T-helper 1 cell treated with Interleukin-12 subunit alpha and Interleukin-12 subunit beta and Interleukin-4 antibody, amounts not matched to agents 30 ng/mL and 1 ng/mL, for 36 hours (primary cell): ENCODE measurements around the gene EFNA4. TPM values are rescaled to one million over a fixed set of nuclear protein-coding genes. Genes with fewer than 3 reads are reported as not detected.

Source experiments
- intact Hi-C: fragments of 100-400 bp; cut with micrococcal nuclease; formaldehyde crosslinking; loops from one replicate; pipeline ENCODE4 v1.15.1; 2024
- total RNA-seq: library from RNA; stranded (reverse); gene quantifications from 2 replicates; pipeline ENCODE4 v1.2.3, GENCODE V29; 2022

Gene EFNA4
- total RNA-seq, 1 donor from 2014 or later, result 6.6 TPM

DNA sequence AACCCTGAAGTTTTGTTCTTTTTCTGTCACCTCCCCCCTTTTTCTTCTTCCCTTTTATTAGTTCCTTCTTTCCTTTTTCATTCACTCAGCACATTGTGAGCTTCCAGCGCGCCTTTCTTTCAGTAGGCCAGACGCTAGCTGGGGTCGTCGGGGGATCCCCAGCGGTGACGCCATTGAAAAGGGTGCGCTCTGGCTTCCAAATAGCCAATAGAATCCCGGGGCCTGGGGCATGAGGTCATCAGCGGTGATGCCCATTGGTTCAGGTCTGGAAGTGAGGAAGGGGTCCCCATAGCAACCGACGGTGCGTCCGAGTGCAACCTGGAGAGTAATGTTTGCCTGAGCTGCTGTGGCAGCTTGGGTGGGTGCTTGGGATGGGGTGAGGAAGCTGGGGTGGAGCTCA is 8.2 kb downstream of the EFNA4 start:
- intact Hi-C loops, result loop anchor here (1.0 kb wide), 2 partner anchors 8 to 10 kb away; partner anchors contain the start of gene EFNA4

DNA sequence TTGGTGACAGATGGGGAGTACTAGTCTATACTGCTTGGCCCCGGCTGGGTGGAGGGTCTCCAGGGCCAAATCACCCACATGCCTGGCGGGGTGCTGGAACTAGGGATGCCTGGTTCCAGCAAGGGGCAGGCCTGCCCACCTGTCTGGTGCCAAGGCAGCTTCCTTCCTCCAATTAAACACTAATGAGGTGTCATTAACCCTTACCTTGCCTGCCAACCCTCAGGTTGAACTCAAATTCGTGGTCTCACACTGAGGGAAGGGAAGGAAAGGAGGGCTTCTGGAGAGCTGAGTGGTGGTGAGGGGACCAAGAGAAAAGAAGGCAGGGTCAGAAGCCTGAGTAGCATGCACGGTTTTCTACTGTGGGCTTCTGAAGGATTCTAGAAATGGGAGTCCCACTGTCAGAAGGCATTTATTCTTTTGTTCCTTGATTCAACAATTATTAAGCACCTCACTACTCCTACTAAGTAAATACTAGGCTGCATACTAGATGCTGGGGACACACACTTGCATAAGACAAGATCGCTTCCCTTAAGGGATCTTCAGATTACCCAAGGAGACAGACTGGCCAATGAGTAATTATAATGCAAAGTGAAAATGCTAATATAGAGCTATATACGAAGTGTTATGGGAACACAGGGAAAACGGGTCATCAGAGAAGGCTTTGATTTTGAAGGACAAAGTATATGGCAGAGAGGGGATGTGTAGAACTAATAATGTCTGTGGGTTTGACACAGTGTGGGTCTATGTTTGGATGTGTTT is 9.2 kb downstream of the EFNA4 start:
- intact Hi-C loops, result no loop called here

DNA sequence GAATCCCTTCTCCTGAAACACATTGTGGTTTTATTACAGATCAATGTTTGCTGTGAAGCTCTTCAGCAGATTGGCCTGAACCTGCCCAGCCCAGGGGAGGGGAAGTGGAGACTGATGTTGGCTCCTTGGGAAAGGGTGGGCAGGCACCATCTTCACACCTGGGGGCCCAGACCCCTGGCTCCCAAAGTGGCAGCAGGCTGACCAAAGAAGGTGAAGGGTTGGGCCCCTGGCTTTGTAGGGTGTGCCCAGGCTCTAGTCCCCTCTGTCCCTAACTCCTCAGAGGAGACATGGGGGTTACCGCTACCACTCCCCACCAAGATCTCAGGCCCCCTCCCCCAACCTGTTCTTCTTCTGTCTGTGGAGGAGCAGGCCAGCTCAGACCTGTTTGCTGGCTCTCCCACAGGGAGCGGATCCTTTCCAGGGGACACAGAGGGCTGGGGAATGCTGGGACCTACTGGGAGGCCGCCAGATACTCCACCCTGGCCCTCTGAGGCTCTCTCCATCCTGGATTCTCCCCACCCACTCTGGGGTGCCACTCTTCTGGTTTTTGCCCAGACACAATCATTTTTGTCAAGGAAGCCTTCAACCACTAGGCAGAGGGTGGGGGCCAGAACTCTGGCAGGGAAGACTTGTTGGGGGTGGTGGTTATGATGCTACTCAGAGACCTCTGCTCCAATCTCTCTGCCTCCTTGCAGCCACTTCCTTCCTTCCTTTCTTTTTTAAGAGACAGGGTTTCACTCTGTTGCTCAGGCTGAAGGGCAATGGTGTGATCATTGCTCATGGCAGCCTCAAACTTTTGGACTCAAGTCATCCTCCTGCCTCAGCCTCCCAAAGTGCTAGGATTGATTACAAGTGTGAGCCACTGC is 10.1 kb downstream of the EFNA4 start:
- intact Hi-C loops, result no loop called here

DNA sequence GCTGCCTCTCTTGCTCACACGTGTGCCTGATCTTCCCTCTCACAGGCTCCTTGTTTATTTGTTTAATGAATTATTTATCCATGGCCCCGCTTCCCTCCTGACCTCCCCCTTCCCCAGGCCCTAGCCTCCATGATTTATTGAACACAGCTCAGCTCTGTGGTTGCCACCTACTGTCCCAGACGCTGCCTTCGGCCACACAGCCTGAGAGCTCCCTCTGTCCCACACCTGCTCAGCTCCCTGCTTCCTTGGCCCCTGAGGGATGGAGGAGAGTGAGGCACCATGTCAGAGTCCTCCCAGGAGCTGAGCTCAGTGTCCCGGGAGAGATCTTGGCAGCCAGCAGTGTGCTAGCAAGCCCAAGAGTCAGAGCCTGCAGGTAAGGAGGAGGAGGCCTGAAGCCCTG is 12.0 kb downstream of the EFNA4 start:
- intact Hi-C loops, result no loop called here

DNA sequence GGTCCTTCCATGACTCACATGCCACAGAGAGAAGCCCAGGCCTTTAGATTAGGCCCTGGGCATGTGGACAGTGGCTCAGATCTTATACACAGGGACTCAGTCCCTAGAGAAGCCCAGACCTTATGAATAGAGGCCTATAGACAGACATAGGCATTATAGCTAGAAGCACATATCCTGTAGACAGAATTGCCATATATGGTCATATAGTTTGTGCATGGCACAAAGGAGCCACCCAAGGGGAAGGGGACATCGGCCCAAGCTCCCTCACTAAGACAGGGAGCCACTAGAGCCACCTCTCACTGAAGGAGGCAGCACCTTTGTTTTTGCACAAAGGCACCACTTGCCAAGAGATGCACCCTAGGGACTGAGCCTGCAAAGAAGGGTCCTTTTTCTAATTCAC is 12.8 kb downstream of the EFNA4 start:
- intact Hi-C loops, result no loop called here

DNA sequence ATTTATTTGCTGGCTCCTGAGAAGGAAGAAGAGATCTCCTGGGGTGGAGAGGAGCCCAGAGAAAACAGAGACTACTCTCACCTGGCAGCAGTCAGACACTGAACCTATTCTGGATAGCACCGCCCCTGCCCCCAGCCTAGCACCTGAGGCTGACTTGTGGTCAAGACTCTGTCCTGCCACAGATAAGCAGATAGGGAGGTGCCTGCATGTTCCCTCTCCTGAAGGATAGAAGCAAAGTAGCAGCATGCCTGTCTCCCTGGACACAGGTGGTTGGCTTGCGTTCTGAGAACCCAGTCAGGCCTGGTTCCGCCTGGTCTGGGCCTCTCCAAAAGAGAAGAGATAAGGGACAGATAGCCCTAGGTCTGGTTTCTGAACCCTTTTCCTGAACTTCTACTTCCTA is 13.8 kb downstream of the EFNA4 start:
- intact Hi-C loops, result no loop called here

DNA sequence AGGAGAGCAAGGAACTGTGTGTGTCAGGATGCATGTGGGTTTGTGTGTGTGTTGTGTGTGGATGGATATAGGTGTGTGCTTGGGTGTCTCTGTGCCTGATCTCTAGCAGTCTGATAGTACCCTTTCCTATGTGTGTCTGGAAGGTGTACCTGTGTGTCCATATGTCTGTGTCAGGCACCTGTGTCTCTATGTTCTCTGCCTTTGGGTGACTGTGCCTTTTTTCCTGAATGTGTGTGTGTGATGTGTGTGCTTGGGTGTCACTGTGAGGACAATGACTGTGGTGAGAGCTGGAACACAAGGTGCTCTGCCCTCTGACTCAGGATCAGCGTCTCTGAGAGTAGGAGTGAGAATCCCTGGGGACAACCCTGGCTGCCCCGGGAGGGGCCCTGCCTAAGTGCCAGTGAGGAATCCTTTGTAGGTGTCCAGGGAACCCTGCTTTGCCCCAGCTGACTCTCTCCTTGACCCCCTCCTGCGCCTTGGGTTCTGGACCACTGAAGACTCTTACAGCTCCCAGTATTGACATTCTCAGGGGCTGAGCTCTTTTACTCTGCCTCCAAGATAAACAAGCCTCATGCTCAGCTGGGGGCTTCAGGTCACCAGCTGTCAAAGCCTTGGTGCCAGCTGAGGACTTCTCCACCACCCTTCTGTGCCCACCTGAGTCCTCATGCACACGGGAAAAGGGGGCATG is 14.4 kb downstream of the EFNA4 start:
- intact Hi-C loops, result no loop called here

DNA sequence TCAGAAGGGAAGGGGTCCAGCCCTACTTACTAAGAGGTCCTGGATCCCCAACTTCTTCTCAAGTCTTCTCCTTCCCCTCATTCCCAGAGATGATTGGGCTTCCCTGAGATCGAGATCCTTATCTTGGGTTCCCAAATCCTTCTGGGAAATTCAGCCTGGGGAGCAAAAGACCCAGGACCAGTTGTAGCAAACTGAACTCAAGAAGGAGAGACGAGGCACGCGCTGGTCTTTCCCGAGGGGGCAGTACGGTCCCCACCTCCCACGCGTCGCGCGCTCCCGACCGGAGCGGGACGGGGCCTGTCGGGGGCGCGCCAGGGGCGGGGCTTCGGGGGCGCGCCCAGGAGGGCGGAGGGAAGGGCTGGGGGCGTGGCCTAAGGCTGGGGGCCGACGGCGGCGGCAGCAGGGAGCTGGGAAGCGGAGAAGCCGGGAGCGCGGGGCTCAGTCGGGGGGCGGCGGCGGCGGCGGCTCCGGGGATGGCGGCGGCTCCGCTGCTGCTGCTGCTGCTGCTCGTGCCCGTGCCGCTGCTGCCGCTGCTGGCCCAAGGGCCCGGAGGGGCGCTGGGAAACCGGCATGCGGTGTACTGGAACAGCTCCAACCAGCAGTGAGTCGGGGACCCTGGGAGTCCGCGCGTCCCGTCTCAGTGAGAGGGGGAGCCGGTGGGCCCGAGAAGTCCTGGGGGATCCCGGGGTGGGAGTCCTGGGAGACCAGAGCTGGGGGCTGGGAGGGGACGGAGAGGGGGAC is 15.1 kb downstream of the EFNA4 start, which contains the start of gene EFNA3:
TSS of gene EFNA3 (plus strand) at position 369 of the 741 bp plus-strand sequence. CDS start at position 474, 105 bp downstream.
- intact Hi-C loops, result no loop called here

DNA sequence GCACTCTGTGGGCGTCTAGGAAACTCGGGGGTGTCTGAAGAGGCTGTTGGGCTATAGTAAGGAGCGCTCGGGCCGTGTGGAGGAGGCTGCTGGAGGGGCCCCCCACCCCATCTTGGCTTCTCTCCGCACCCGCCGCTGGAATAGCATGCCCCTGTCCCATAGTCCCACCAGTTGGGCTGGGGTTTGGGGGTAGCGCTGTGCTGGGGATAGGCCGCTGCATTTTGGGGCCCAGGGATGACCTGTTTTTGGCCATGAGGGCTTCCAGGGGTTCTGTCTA is 15.6 kb downstream of the EFNA4 start:
- intact Hi-C loops, result no loop called here

DNA sequence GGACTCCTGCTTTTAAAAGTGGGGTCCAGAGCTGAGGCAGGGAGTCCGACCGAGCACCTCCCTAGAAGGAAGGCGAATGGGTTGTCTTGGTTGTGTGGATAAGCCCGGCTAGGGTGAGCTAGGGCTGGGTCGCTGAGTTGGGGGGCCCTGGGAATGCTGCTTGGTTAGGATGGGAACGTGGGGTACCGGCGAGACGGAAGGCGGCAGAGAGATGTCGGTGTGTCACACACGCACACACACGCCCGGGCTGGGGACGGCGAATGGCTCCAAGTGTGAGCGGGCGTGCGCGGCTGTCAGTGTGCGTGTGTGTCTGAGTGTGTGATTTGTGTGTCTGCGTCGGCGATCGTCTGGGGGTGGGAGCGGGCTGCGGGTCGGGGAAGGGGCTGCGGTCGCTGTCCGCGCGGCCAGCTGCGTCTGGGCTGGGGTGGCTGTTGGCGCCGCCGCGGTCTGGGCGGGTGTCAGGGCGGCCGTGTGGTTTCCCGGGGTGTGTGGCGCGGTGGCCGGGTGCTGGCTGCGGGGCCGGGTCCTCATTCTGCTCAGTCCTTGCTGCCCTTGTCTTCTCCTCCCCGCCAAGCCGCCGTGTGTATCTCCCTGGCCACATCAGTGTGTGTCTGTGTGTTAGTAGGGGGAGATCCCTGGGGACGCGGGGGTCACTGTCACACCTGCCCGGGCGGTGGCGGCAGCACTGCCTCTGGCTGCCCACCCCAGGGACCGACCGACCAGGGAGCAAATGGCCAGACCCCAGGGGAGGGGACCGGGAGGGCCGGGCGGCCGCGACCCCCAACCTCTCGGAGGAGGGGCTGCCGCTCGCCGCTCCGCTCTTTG is 16.2 kb downstream of the EFNA4 start:
- intact Hi-C loops, result loop anchor here (5.0 kb wide), 2 partner anchors 577 to 752 kb away; partner anchors contain the start of genes ATP8B2, SHE and TDRD10

DNA sequence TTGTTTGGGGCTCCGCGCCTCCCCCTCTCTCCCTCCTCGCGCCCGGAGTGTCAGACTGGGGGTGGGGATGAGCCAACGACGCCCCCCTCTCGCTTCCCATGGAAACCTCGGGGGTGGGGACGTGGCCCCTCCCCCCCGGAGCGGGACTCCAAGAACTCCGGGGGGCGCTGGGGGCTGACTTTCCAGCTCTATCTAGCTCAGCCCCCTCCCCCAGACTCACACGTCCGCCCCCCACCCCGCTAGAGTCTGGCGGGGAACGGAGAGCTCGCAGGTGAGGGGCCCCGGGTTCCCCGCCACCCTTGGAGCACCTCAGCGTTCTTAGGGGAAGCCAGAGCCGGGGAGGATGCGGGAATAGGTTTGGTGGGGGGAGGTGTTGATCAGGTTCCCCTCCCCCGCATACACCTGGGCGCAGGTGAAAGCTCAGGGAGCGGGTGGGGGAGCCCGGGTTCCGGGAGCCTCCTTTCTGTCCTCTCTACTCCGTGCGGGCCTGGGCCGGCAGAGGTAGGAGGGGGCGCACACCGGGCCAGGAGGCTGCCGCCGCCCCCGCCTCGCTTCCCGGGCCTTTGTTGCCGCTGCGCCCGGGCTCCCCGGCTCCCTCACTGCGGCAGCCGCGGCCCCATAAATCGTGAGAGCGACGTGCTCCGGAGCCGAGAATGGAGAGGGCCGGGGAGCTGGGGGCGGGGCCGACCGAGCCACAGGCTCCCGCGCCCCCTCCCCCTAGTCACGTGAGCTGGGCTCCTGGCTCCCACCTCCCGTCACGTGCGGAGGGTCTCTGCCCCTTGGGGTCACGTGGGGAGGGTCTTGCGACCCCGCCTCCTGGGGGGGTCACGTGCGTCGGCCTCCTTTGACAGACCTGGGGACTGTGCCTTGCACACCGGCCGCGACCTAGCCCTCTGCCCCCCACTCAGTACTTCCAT is 17.0 kb downstream of the EFNA4 start:
- intact Hi-C loops, result loop anchor here (1.0 to 5.0 kb wide), 4 partner anchors 9 to 753 kb away; partner anchors contain the start of genes ATP8B2, SHE and TDRD10

DNA sequence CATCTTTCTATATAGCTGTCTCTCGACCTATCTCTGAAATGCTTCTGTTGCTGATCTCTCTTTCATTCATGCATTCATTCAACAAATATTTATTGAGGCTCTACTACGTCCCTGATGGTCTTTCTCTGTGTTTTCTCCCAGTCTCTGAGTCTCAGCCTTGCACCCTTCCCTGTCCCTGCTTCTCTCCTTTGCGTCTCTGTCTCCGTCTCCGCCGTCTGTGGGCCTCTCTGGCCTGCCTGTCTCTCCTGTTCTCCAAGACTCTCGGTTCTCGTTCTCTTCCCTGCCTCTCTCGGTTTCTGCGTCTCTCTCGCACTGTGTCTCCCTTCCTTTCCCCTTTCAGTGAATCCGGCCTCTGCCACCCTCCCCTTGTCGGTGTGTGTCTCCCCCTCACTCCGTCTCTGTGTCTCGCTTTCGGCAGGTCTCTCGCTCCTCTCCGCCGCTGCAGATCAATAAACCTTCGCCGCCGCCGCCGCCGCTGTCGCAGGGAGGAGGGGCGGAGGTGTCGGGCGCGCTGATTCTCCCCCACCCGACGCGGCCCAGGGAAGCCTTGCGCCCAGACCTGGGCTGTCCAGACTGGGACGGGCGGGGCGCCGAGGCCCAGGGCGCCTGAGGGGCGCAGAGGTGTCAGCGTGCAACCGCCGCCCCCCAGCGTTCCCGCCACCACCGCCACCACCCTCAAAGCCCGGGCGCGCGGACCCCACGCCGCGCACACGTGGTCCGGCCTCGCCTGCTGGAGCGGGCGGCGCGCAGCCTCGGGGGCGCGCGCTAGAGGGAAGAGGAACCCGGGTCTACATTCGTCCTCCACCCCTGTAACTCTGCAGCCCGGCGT is 18.1 kb downstream of the EFNA4 start:
- intact Hi-C loops, result loop anchor here (1.0 to 5.0 kb wide), 4 partner anchors 10 to 754 kb away; partner anchors contain the start of genes ATP8B2, SHE and TDRD10

DNA sequence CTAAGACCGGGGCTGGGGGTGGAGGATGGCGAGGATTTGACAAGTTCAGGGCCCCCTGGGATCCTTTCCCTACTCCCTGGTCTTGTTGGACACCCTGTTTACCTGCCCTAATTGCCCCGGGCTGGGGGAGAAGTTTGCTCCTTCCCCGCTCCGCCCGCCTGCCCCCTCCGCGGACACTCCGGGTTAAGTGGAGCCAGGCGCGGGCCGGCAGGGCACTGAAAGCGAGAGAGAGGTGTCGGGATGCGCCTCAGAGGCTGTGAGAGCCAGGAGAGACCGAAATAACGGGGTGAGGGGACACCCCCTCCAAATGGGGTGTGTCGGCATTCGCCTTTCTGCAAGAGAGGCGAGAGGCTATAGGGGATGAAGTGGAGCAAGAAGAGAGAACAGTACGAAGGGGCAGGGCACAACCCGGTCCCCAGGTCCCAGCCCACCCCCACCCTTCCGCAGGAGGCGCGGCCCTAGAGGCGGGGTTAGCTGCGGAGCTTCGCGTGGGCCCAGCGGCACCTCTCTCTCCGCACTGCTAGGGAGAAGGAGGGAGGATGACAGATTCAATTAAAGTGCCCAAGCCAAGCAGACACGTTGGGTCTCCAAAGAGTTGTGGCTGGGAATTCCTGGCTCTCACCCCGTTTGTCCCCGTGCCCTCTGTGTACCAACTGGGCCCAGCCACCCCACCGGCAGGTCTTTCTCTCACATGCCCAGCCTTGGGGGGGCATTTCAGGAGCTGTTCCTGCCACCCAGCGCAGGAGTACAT is 18.9 kb downstream of the EFNA4 start:
- intact Hi-C loops, result loop anchor here (5.0 kb wide), 2 partner anchors 580 to 755 kb away; partner anchors contain the start of genes ATP8B2, SHE and TDRD10

DNA sequence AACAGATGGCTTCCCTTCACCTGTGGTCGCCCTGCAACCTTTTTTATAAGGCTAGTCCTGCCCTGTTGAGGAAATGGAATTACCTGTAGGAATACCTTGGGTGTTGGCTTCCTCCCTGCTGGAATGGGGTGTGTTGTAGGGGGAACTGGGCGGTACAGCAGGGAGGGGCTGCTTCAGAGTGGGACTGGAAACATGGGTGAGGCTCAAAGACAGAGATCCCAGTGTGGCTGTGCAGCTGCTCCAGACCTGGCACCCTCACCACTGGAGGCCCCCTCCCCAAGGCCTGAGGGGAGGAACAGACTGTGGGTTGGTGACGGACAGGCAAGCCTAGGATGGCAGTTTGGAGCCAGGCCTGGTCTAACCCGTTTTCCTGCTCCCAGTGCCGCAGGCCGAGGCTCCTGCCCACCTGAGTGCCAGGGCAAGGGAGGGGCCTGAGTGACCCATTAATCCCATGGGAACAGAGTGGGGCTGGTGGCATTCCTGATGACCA is 19.6 kb downstream of the EFNA4 start:
- intact Hi-C loops, result loop anchor here (5.0 kb wide), 2 partner anchors 581 to 756 kb away; partner anchors contain the start of genes ATP8B2, SHE and TDRD10

DNA sequence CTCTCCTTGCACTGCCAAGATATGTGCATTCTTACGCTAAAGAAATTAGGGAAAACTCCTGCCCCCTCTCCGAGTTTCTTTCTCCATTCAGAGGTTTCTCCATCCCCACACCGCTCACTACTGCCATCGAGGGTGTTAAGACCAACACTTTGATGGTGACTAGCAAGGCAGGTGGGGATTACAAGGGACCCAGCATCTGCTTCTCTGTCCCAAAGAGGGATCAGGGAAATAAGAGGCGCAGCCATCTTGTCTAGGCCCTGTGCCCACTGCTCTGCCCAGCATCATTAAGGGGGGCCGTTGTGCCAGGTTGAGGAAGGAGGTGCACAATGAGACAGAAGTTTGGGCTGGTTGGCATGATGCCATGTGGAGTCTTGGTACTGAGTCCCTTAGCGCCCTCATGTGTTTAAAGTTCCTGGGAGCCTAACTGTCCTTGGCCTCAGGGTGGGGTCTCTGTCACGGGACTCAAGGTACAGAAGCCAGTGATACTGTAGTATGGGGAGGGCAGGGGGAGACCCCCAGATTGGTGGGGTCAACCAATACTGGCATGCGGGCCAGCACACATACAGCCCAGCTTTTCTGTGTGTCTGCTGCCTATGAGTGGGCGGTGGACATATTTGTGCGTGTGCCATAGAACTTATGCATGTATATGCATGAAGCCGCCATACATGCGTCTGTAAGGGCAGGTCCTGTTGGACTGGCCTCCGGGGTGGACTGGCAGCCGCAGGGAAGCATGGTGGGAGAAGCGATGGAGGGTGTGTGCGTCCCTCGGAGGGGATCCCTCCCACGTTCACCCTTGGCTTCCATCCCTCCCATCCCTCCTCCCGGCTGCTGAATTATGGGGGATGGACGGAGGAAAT is 20.6 kb downstream of the EFNA4 start:
- intact Hi-C loops, result loop anchor here (1.0 to 5.0 kb wide), 7 partner anchors 21 to 757 kb away; partner anchors contain the start of genes ATP8B2, EFNA4, FDPS and SHE
